PFSK-1 (cell line): ENCODE data around the gene CRHBP.

Experiments used
- POLR2AphosphoS5 ChIP-seq: IDR thresholded peaks from 2 replicates; pipeline ENCODE4 v1.6.1; 2012; ENCODE audit warnings: low read depth, mild to moderate bottlenecking, control low read depth, low read length, moderate library complexity
- SIN3A ChIP-seq: IDR thresholded peaks from 2 replicates; pipeline ENCODE4 v1.6.1; 2012; ENCODE audit warnings: mild to moderate bottlenecking, low read length, moderate library complexity, borderline replicate concordance; ENCODE audit not compliant: insufficient read depth
- TF ChIP-seq, protein P1 (sequence below), 2 experiments: IDR thresholded peaks; 2 replicates each; pipeline versions ENCODE4 v1.6.1 to v1.8.0; 2011 to 2012; ENCODE audit warnings: low read depth in 2 of 2, low read length in 2 of 2, control low read depth in 1 of 2, inconsistent platforms in 1 of 2, mild to moderate bottlenecking in 1 of 2, moderate library complexity in 1 of 2; ENCODE audit not compliant: insufficient read depth in 1 of 2

- TF ChIP-seq, protein P1, sequence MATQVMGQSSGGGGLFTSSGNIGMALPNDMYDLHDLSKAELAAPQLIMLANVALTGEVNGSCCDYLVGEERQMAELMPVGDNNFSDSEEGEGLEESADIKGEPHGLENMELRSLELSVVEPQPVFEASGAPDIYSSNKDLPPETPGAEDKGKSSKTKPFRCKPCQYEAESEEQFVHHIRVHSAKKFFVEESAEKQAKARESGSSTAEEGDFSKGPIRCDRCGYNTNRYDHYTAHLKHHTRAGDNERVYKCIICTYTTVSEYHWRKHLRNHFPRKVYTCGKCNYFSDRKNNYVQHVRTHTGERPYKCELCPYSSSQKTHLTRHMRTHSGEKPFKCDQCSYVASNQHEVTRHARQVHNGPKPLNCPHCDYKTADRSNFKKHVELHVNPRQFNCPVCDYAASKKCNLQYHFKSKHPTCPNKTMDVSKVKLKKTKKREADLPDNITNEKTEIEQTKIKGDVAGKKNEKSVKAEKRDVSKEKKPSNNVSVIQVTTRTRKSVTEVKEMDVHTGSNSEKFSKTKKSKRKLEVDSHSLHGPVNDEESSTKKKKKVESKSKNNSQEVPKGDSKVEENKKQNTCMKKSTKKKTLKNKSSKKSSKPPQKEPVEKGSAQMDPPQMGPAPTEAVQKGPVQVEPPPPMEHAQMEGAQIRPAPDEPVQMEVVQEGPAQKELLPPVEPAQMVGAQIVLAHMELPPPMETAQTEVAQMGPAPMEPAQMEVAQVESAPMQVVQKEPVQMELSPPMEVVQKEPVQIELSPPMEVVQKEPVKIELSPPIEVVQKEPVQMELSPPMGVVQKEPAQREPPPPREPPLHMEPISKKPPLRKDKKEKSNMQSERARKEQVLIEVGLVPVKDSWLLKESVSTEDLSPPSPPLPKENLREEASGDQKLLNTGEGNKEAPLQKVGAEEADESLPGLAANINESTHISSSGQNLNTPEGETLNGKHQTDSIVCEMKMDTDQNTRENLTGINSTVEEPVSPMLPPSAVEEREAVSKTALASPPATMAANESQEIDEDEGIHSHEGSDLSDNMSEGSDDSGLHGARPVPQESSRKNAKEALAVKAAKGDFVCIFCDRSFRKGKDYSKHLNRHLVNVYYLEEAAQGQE (IDR thresholded peaks at IDR 0.05; ENCODE audit: insufficient read depth in 1 of 2, low read depth in 2 of 2, low read length in 2 of 2): no peak
- no peak for TF ChIP-seq SIN3A
- no peak for TF ChIP-seq POLR2AphosphoS5
Observed at GRCh38 chr5:76999451-76999850, 46.6 kb downstream of the CRHBP start.
